ENCODE measurements around the gene ANKRD10.

DNA sequence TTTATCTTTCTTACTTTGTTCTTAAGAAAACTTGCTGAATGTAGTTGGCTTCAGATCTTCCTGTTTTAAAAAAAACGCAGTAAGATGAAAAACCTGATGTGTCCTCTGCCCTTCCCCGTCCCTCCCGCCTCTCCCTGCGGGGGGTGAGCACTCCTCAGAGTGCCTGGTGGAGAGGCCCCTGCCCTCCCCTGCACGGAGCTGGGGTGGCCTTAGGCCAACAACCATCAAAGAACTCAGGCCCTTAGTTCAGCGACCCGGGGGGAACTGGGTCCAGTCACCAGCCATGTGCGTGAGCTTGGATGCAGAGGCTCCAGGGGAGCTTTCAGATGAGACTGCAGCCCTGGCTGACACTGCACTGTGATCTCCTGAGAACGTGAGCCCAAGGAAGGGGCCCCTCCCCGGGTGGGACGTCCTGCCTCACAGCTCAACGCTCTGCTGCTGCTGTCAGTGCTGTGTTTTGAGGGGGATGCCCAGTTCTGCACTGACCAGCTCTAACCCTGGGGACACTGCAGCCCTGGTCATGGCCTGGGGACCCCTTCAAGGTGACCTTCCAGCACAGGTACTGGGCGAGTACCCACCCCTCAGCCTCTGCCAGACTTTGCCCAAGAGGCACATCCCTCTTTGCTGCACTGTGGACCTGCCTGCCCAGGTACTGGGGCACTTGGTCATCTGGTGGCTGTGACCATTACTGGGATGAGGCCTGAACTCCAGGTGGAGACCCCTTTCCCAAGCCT, 42.7 kb downstream of the ANKRD10 start:
- TF ChIP-seq CTCF (IDR thresholded peaks at IDR 0.05) (no peak), ZFX (IDR thresholded peaks at IDR 0.05; ENCODE audit: borderline replicate concordance) (no peak)

All from 22Rv1 (cell line).